HCT116 (cell line): Measurements from ENCODE around the gene PDE4A. TPM values are rescaled to one million over a fixed set of nuclear protein-coding genes. Genes with fewer than 3 reads are reported as not detected.

Experiments used
- ATAC-seq: fragments of 200-7000 bp; cut with Tn5 transposase; 2 replicates; pipeline ENCODE4 v1.9.1; 2020; ENCODE audit warnings: mild to moderate bottlenecking, moderate library complexity
- BruUV-seq: library from RNA; stranded (reverse); fragments of 400-500 nt; replicated peaks from 2 replicates; lab custom pipeline; 2021; lab: Mats Ljungman, UMichigan
- CTCF ChIA-PET: fragments of 300-600 bp; sonication (Branson Sonifier 250); formaldehyde crosslinking; loops from one replicate; lab custom pipeline; 2021; ENCODE audit warnings: antibody characterized with exemption; lab: Charles Lee
- POLR2A ChIA-PET: fragments of 300-600, 350-600 bp; sonication (Branson Sonifier 250); formaldehyde crosslinking; loops from one replicate; lab custom pipeline; 2021; ENCODE audit warnings: antibody characterized with exemption; lab: Charles Lee
- RAD21 ChIA-PET, 2 experiments: fragments of 300-600 bp; sonication (Branson Sonifier 250); formaldehyde crosslinking; loops; one replicate each; lab custom pipeline; 2023; ENCODE audit warnings: low total read pairs in 2 of 2; ENCODE audit not compliant: uncharacterized antibody in 2 of 2, unreplicated experiment in 2 of 2, low non-redundant PET in 1 of 2; lab: Charles Lee
- DNase-seq: peaks from one replicate; pipeline ENCODE4 v3.0.0-alpha.2; 2010; ENCODE audit warnings: low read depth, low spot score
- H2AFZ ChIP-seq: fragments of 200-600 bp; shearing (Covaris generic), sonication (generic); 2 replicates; pipeline ENCODE4 v1.6.1; 2017; ENCODE audit warnings: low read depth, mixed run types, mixed read lengths, antibody characterized with exemption, low read length; ENCODE audit not compliant: poor library complexity, severe bottlenecking
- H3K27ac ChIP-seq: 2 replicates; pipeline ENCODE4 v1.5.1; 2012; ENCODE audit warnings: low read depth, low read length
- H3K27me3 ChIP-seq: fragments of 200-600 bp; sonication (generic); 2 replicates; pipeline ENCODE4 v1.6.1; 2016; ENCODE audit warnings: mixed run types, low read length, mixed read lengths; ENCODE audit not compliant: insufficient read depth
- H3K36me3 ChIP-seq, 2 experiments: fragments of 200-500 bp in 1 of 2; fragments of 200-600 bp in 1 of 2; sonication (Bioruptor generic) in 1 of 2; sonication (generic) in 1 of 2; 2 replicates each; pipeline versions ENCODE4 v1.5.1 to v1.6.1; 2014 to 2016; ENCODE audit warnings: low read length in 2 of 2, inconsistent platforms in 1 of 2, mixed read lengths in 1 of 2, mixed run types in 1 of 2; ENCODE audit not compliant: insufficient read depth in 2 of 2, control insufficient read depth in 1 of 2
- H3K4me1 ChIP-seq, 2 experiments: fragments of 200-600 bp in 1 of 2; sonication (generic) in 1 of 2; 2 replicates each; pipeline versions ENCODE4 v1.5.1 to v1.6.1; 2012 to 2017; ENCODE audit warnings: low read length in 2 of 2, inconsistent platforms in 1 of 2, mild to moderate bottlenecking in 1 of 2, mixed read lengths in 1 of 2, mixed run types in 1 of 2, moderate library complexity in 1 of 2; ENCODE audit not compliant: insufficient read depth in 2 of 2, control insufficient read depth in 1 of 2
- H3K4me2 ChIP-seq: fragments of 200-600 bp; sonication (generic); 2 replicates; pipeline ENCODE4 v1.6.1; 2017; ENCODE audit warnings: mixed run types, low read length, mixed read lengths
- H3K4me3 ChIP-seq, 2 experiments: fragments of 200-600 bp in 1 of 2; sonication (generic) in 1 of 2; replicated peaks in 1 of 2; 2 replicates each; pipeline ENCODE4 v1.5.1; 2011 to 2016; ENCODE audit warnings: low read length in 2 of 2, control low read depth in 1 of 2, low read depth in 1 of 2, mild to moderate bottlenecking in 1 of 2, mixed read lengths in 1 of 2, mixed run types in 1 of 2
- H3K79me2 ChIP-seq: fragments of 200-600 bp; sonication (generic); 2 replicates; pipeline ENCODE4 v1.6.1; 2017; ENCODE audit warnings: mild to moderate bottlenecking, mixed run types, low read length, moderate library complexity, mixed read lengths; ENCODE audit not compliant: insufficient read depth
- H3K9ac ChIP-seq: fragments of 200-600 bp; sonication (generic); 2 replicates; pipeline ENCODE4 v1.6.1; 2016; ENCODE audit warnings: low read length, mixed read lengths
- H3K9me2 ChIP-seq: fragments of 200-600 bp; sonication (generic), shearing (Covaris generic); 2 replicates; pipeline ENCODE4 v1.6.1; 2017; ENCODE audit warnings: mixed run types, mild to moderate bottlenecking, moderate library complexity; ENCODE audit not compliant: insufficient read depth
- H3K9me3 ChIP-seq, 2 experiments: fragments of 200-500 bp in 1 of 2; fragments of 200-600 bp in 1 of 2; sonication (Bioruptor generic) in 1 of 2; sonication (generic) in 1 of 2; 2 replicates each; pipeline ENCODE4 v1.6.1; 2014 to 2017; ENCODE audit warnings: low read length in 2 of 2, mixed read lengths in 2 of 2, inconsistent platforms in 1 of 2, low read depth in 1 of 2, mild to moderate bottlenecking in 1 of 2, mixed run types in 1 of 2, moderate library complexity in 1 of 2; ENCODE audit not compliant: control insufficient read depth in 1 of 2, insufficient read depth in 1 of 2
- H4K20me1 ChIP-seq: fragments of 200-600 bp; sonication (generic), shearing (Covaris generic); 2 replicates; pipeline ENCODE4 v1.6.1; 2017; ENCODE audit warnings: mixed run types, mild to moderate bottlenecking, moderate library complexity; ENCODE audit not compliant: insufficient read depth
- CBX3 ChIP-seq: IDR thresholded peaks from 2 replicates; pipeline ENCODE4 v1.6.1; 2012; ENCODE audit warnings: low read depth
- CEBPB ChIP-seq: IDR thresholded peaks from 2 replicates; pipeline ENCODE4 v1.6.1; 2012; ENCODE audit warnings: low read depth
- EGR1 ChIP-seq: IDR thresholded peaks from 2 replicates; pipeline ENCODE4 v1.6.1; 2012; ENCODE audit warnings: low read depth
- ELF1 ChIP-seq: IDR thresholded peaks from 2 replicates; pipeline ENCODE4 v1.6.1; 2012; ENCODE audit warnings: low read depth, borderline replicate concordance
- EZH2 ChIP-seq: fragments of 200-600 bp; sonication (generic); IDR thresholded peaks from 2 replicates; pipeline ENCODE4 v1.6.1; 2017; ENCODE audit warnings: antibody characterized with exemption, mixed run types
- EZH2phosphoT487 ChIP-seq: fragments of 200-600 bp; IDR thresholded peaks from 2 replicates; pipeline ENCODE4 v1.6.1; 2018; ENCODE audit warnings: antibody characterized with exemption, borderline replicate concordance
- FOSL1 ChIP-seq: IDR thresholded peaks from 2 replicates; pipeline ENCODE4 v1.6.1; 2012; ENCODE audit warnings: low read depth
- JUND ChIP-seq: IDR thresholded peaks from 2 replicates; pipeline ENCODE4 v1.6.1; 2012
- POLR2A ChIP-seq: IDR thresholded peaks from 2 replicates; pipeline ENCODE4 v1.7.0; 2011; ENCODE audit warnings: borderline replicate concordance; ENCODE audit not compliant: insufficient read depth, insufficient read length; ENCODE audit errors: extremely low read depth
- POLR2AphosphoS5 ChIP-seq: IDR thresholded peaks from 2 replicates; pipeline ENCODE4 v1.6.1; 2011; ENCODE audit warnings: mild to moderate bottlenecking, low read depth, low read length, moderate library complexity
- RAD21 ChIP-seq: IDR thresholded peaks from 2 replicates; pipeline ENCODE4 v1.6.1; 2012; ENCODE audit warnings: low read depth, mild to moderate bottlenecking
- SIN3A ChIP-seq: IDR thresholded peaks from 2 replicates; pipeline ENCODE4 v1.6.1; 2012; ENCODE audit warnings: low read depth
- SP1 ChIP-seq: IDR thresholded peaks from 2 replicates; pipeline ENCODE4 v1.6.1; 2012; ENCODE audit warnings: low read depth
- SRF ChIP-seq: IDR thresholded peaks from 2 replicates; pipeline ENCODE4 v1.6.1; 2012; ENCODE audit warnings: low read depth
- TCF7L2 ChIP-seq: IDR thresholded peaks from 2 replicates; pipeline ENCODE4 v1.7.0; 2011; ENCODE audit warnings: borderline replicate concordance, inconsistent platforms; ENCODE audit not compliant: insufficient read depth, insufficient read length; ENCODE audit errors: extremely low read depth
- YY1 ChIP-seq: IDR thresholded peaks from 2 replicates; pipeline ENCODE4 v1.6.1; 2011; ENCODE audit warnings: low read length, low read depth, moderate library complexity, mild to moderate bottlenecking; ENCODE audit not compliant: insufficient replicate concordance; ENCODE audit errors: extremely low read depth
- ZFX ChIP-seq: fragments of 450-650 bp; IDR thresholded peaks from 2 replicates; pipeline ENCODE4 v1.6.1; 2017
- ZNF274 ChIP-seq: fragments of 200-500 bp; sonication (Bioruptor generic); IDR thresholded peaks from 2 replicates; pipeline ENCODE4 v1.6.1; 2014; ENCODE audit warnings: mild to moderate bottlenecking, low read depth, low read length, inconsistent platforms
- intact Hi-C: fragments of 100-400 bp; cut with micrococcal nuclease; formaldehyde crosslinking; loops from 2 replicates; pipeline ENCODE4 v1.10.0; 2022
- total RNA-seq: library from RNA; stranded (reverse); gene quantifications from one replicate; pipeline ENCODE4 v1.2.1, GENCODE V29; 2021; ENCODE audit not compliant: unreplicated experiment
- TF ChIP-seq, protein P1 (sequence below): IDR thresholded peaks from 2 replicates; pipeline ENCODE4 v1.6.1; 2012
- TF ChIP-seq, protein P2 (sequence below): IDR thresholded peaks from 2 replicates; pipeline ENCODE4 v1.6.1; 2012
- TF ChIP-seq, protein P3 (sequence below), 3 experiments: fragments of 200-600 bp in 1 of 3; sonication (generic) in 1 of 3; IDR thresholded peaks in 2 of 3; conservative IDR thresholded peaks in 1 of 3; 2 replicates each; pipeline ENCODE4 v1.5.1; 2012 to 2017; ENCODE audit warnings: low read depth in 2 of 3, low read length in 2 of 3, antibody characterized with exemption in 1 of 3, borderline replicate concordance in 1 of 3, control low read depth in 1 of 3, mild to moderate bottlenecking in 1 of 3, mixed read lengths in 1 of 3, mixed run types in 1 of 3, moderate library complexity in 1 of 3; ENCODE audit not compliant: insufficient read depth in 1 of 3
- TF ChIP-seq, protein P4 (sequence below): IDR thresholded peaks from 2 replicates; pipeline ENCODE4 v1.6.1; 2011; ENCODE audit warnings: mild to moderate bottlenecking, low read length, moderate library complexity; ENCODE audit not compliant: insufficient replicate concordance; ENCODE audit errors: extremely low read depth

PDE4A gene
- total RNA-seq, 1 experiment from 2014 or later = 33.7 TPM

- peak overlapping the region; percentile 66 for H3K9ac ChIP-seq
- ChIA-PET RAD21 (no interaction called here), POLR2A (no interaction called here), CTCF (interaction anchor here (1.2 kb wide), 1 partner anchor 12 kb away, joined by 4 read pairs; no protein-coding TSS in a partner anchor)
- intact Hi-C loops = no loop called here
- peak overlapping the region; percentile 61 to 70 for H3K4me3 ChIP-seq
- peaks cover 25% of the 10 kb centered on the region for H3K79me2 ChIP-seq
- peaks cover 33 to 77% of the 10 kb centered on the region in 2 experiments for H3K4me1 ChIP-seq
- DNase-seq (peak; percentile 84), ATAC-seq (peak; percentile 44)
- H3K9me2 ChIP-seq = no peaks in the 10 kb centered on the region
- H3K4me2 ChIP-seq = peak overlapping the region; percentile 74
- no peaks in the 10 kb centered on the region for H3K27me3 ChIP-seq
- no peaks in the 10 kb centered on the region for H3K36me3 ChIP-seq
- no peaks in the 10 kb centered on the region for H3K9me3 ChIP-seq
- H2AFZ ChIP-seq = no peak overlapping the region
- no peaks in the 10 kb centered on the region for H4K20me1 ChIP-seq
- BruUV-seq = no TSS peak
- peak overlapping the region; percentile 89 for H3K27ac ChIP-seq
- TF ChIP-seq CEBPB (no peak), EZH2phosphoT487 (no peak), POLR2A (no peak), SIN3A (peak; percentile 91), JUND (no peak), ZNF274 (no peak), EZH2 (no peak), SRF (no peak), ZFX (peak; percentile 26; the same call in 1 of the 2 replicates), EGR1 (peak; percentile 97), SP1 (peak; percentile 81), CBX3 (peak; percentile 54; the same call in 1 of the 2 replicates), TCF7L2 (peak; percentile 83), YY1 (no peak), RAD21 (no peak), ELF1 (no peak), FOSL1 (no peak), POLR2AphosphoS5 (no peak; the same call in 1 of the 2 replicates)
- TF ChIP-seq, protein P1, sequence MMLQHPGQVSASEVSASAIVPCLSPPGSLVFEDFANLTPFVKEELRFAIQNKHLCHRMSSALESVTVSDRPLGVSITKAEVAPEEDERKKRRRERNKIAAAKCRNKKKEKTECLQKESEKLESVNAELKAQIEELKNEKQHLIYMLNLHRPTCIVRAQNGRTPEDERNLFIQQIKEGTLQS = no peak
- TF ChIP-seq, protein P2, sequence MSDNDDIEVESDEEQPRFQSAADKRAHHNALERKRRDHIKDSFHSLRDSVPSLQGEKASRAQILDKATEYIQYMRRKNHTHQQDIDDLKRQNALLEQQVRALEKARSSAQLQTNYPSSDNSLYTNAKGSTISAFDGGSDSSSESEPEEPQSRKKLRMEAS = peak; percentile 100
- TF ChIP-seq, protein P3, sequence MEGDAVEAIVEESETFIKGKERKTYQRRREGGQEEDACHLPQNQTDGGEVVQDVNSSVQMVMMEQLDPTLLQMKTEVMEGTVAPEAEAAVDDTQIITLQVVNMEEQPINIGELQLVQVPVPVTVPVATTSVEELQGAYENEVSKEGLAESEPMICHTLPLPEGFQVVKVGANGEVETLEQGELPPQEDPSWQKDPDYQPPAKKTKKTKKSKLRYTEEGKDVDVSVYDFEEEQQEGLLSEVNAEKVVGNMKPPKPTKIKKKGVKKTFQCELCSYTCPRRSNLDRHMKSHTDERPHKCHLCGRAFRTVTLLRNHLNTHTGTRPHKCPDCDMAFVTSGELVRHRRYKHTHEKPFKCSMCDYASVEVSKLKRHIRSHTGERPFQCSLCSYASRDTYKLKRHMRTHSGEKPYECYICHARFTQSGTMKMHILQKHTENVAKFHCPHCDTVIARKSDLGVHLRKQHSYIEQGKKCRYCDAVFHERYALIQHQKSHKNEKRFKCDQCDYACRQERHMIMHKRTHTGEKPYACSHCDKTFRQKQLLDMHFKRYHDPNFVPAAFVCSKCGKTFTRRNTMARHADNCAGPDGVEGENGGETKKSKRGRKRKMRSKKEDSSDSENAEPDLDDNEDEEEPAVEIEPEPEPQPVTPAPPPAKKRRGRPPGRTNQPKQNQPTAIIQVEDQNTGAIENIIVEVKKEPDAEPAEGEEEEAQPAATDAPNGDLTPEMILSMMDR (IDR thresholded peaks at IDR 0.05 in 2 of 3, conservative IDR thresholded peaks at IDR 0.05 in 1 of 3; ENCODE audit: borderline replicate concordance in 1 of 3, insufficient read depth in 1 of 3, low read depth in 2 of 3, low read length in 2 of 3) = no peak
- TF ChIP-seq, protein P4, sequence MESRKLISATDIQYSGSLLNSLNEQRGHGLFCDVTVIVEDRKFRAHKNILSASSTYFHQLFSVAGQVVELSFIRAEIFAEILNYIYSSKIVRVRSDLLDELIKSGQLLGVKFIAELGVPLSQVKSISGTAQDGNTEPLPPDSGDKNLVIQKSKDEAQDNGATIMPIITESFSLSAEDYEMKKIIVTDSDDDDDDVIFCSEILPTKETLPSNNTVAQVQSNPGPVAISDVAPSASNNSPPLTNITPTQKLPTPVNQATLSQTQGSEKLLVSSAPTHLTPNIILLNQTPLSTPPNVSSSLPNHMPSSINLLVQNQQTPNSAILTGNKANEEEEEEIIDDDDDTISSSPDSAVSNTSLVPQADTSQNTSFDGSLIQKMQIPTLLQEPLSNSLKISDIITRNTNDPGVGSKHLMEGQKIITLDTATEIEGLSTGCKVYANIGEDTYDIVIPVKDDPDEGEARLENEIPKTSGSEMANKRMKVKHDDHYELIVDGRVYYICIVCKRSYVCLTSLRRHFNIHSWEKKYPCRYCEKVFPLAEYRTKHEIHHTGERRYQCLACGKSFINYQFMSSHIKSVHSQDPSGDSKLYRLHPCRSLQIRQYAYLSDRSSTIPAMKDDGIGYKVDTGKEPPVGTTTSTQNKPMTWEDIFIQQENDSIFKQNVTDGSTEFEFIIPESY = no peak
These were observed 493 bp upstream of the PDE4A start for GRCh38 chr19:10419646-10420443.
